Activated naive CD4-positive, alpha-beta T cell treated with anti-CD3 and anti-CD28 coated beads, Interleukin-2, amount 50 U/mL, for 24 hours (primary cell): ENCODE results near the gene HSF2BP.
"Not testable (repeated sequence)": the region's sequence is repeated elsewhere in the genome, so short reads cannot be mapped to it uniquely, and the experiment has no call there.

Experiments
- H3K27ac Mint-ChIP-seq: one replicate; pipeline ENCODE4 v1.8.0; 2021; ENCODE audit warnings: mild to moderate bottlenecking, mixed read lengths
- H3K27me3 Mint-ChIP-seq: one replicate; pipeline ENCODE4 v1.8.0; 2021; ENCODE audit warnings: mixed read lengths
- H3K36me3 Mint-ChIP-seq: one replicate; pipeline ENCODE4 v1.8.0; 2021; ENCODE audit warnings: mixed read lengths
- H3K4me1 Mint-ChIP-seq: one replicate; pipeline ENCODE4 v1.8.0; 2021; ENCODE audit warnings: mixed read lengths
- H3K4me3 Mint-ChIP-seq: one replicate; pipeline ENCODE4 v1.8.0; 2021; ENCODE audit warnings: mild to moderate bottlenecking, mixed read lengths
- H3K9me3 Mint-ChIP-seq: one replicate; pipeline ENCODE4 v1.8.0; 2021; ENCODE audit warnings: mixed read lengths

The HSF2BP gene

DNA sequence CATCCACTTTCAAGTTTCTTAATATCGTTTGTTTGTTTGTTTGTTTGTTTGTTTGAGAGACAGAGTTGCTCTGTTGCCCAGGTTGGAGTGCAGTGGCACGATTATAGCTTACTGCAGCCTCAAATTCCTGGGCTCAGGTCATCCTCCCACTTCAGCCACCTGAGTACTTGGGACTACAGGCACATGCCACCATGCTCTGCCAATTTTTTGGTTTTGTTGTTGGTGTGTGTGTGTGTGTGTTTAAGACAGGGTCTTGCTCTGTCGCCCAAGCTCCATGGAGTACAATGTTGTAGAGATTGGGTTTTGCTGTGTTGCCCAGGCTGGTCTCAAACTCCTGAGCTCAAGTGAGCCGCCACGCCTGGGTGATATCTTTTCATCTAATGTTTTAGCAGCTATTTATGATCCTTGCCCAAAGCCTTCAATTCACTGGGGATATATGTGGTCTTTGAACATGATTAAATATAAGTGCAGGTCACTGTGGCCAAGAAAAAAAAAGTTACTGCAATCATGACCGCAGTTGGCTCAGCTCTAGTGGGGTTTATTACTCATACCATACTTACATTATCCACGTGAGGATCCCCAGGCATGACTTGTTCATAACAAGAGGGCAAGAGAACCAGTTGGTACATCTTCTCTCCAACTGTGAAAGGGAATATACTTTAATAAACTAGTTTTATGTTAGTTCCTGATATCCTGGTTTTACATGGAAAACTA, 8.1 kb upstream of the HSF2BP start:
- no peaks in the 10 kb centered on the region for H3K27me3 Mint-ChIP-seq
- peaks cover 48% of the 10 kb centered on the region for H3K4me1 Mint-ChIP-seq
- peaks cover 13% of the 10 kb centered on the region for H3K36me3 Mint-ChIP-seq
- no peak overlapping the region for H3K4me3 Mint-ChIP-seq
- no peaks in the 10 kb centered on the region for H3K9me3 Mint-ChIP-seq
- no peak overlapping the region for H3K27ac Mint-ChIP-seq

DNA sequence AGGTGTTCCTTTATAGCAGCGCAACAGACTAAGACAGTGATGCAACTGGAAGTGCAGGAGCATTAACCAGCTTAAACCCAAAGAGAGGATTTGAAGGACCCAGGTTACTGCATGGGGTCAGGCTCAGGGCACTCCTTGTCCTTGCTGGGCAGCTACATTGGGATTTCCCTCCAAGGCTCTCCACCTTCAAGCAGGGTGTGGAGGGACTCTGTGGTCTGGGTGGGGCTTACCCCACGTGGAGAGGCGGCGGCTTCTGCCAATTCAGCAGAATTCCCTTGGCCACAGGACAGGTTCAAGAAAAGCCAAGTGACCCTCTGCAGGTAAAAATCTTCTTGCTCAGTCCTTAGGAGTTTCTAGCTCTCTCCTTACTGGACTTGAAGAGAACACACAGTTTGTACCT, 6.6 kb upstream of the HSF2BP start:
- H3K36me3 Mint-ChIP-seq = peaks cover 17% of the 10 kb centered on the region
- H3K27ac Mint-ChIP-seq = no peak overlapping the region
- H3K27me3 Mint-ChIP-seq = no peaks in the 10 kb centered on the region
- H3K4me3 Mint-ChIP-seq = no peak overlapping the region
- H3K4me1 Mint-ChIP-seq = peaks cover 62% of the 10 kb centered on the region
- no peaks in the 10 kb centered on the region for H3K9me3 Mint-ChIP-seq

DNA sequence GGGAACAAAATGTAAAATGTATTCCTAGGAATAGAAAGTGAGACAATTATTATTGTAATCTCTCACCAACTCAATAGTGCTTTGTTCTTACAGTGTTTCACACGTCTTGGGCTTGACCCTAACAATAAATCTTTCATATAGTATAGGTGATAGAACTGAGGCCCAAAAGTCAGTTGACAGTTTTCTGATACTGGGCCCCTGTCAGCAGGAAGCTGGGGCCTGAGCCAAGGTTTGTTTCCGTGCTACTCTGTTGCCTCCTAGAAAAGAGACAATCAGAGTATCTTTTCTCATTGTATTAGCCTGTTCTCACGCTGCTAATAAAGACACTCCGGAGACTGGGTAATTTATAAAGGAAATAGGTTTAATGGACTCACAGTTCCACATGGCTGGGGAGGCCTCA, 5.1 kb upstream of the HSF2BP start:
- Mint-ChIP-seq H3K27me3 (no peaks in the 10 kb centered on the region), H3K27ac (no peak overlapping the region), H3K9me3 (no peaks in the 10 kb centered on the region), H3K36me3 (peaks cover 17% of the 10 kb centered on the region), H3K4me3 (peak overlapping the region; percentile 15), H3K4me1 (peaks cover 61% of the 10 kb centered on the region)

DNA sequence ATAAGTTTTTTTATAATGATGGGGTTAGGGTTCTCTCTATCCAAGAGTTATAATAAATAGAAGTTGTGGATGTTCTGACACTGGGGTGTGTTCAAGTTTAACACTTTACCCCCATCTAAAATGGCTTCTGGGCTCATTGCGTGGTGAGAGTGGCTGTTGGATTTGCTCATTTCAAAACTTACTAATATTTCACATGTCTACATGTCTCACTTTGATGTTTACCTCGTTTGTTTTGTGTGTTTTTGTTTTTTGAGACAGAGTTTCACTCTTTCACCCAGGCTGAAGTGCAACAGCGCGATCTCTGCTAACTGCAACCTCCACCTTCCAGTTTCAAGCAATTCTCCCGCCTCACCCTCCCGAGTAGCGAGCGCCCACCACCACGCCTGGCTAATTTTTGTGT, 3.7 kb upstream of the HSF2BP start:
- Mint-ChIP-seq H3K27ac (no peak overlapping the region), H3K9me3 (no peaks in the 10 kb centered on the region), H3K27me3 (no peaks in the 10 kb centered on the region), H3K36me3 (peaks cover 17% of the 10 kb centered on the region), H3K4me1 (peaks cover 64% of the 10 kb centered on the region), H3K4me3 (peak overlapping the region; percentile 26)

DNA sequence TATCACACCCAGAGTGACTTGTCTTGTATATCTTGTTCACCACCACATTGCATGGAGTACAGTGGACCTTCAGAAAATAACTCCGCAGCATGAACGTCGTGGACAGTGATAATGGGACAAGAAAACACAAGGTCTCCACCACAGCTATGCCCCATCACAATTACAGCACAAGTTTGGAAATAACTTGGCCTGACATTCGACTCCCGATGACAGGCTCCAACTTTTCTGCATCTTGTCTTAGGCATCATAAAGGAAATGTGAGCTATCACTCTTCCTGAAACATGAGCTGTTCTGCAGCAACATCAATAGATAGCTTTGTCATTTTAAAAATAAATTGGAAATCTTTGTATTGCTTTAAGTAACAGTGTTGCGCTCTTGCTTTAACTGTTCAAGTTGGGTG, 3.0 kb upstream of the HSF2BP start:
- Mint-ChIP-seq H3K4me3 (peak overlapping the region; percentile 98), H3K27ac (no peak overlapping the region), H3K36me3 (peaks cover 15% of the 10 kb centered on the region), H3K9me3 (no peaks in the 10 kb centered on the region), H3K4me1 (peaks cover 63% of the 10 kb centered on the region), H3K27me3 (no peaks in the 10 kb centered on the region)

DNA sequence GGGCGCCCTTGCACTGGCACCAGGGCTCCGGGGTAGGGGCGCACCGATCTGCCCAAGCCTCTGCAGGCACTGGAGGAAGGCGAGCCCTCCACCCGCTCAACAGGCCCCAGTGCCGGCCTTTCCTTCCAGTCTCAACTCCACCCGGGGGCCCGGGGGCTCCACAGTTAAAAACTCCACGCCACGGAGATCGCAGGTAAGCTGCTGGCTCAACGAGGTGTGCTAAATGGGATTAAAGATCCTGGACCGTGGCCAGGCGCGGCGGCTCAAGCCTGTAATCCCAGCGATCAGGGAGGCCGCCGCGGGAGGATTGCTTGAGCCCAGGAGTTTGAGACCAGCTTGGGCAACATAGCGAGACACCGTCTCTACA, 536 bp downstream of the HSF2BP start:
- Mint-ChIP-seq H3K27me3 (no peaks in the 10 kb centered on the region), H3K36me3 (peaks cover 6% of the 10 kb centered on the region), H3K9me3 (no peaks in the 10 kb centered on the region), H3K27ac (peak overlapping the region; percentile 96), H3K4me3 (peak overlapping the region; percentile 98), H3K4me1 (peaks cover 44% of the 10 kb centered on the region)

DNA sequence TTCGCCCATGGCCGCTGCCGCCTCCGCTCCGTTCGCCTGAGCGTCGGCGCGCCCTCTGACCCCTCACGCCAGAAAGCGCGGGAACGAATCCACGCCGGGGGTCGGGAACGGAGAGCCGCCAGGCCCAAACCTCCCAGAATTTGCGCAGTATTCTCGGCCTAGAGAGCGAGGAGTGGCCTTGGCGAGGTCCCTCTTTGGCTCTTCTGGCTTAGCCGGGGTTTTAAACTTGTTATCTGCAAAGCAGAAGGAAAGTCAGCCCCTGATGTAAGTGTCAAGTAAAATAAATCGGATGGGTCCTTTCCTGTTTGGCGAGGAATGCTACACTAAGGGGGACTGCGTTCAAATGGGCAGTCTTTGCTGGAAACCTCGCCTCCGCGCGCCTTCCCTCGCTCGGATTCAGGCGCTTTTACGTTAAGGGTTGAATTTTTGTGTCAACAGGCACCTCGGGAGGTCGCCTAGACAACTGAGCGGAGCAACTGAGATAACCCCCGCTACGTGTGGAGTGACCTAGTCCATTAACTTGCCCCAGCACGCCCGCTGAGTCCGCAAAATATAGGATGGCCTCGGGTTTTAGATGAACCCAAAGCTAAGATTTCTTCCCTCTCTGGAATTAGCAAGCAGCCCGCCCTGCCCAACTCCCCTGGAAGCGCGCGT, 1.1 kb downstream of the HSF2BP start:
- Mint-ChIP-seq H3K27ac (peak overlapping the region; percentile 62), H3K4me3 (peak overlapping the region; percentile 30), H3K4me1 (peaks cover 43% of the 10 kb centered on the region), H3K36me3 (peaks cover 6% of the 10 kb centered on the region), H3K9me3 (no peaks in the 10 kb centered on the region), H3K27me3 (no peaks in the 10 kb centered on the region)

DNA sequence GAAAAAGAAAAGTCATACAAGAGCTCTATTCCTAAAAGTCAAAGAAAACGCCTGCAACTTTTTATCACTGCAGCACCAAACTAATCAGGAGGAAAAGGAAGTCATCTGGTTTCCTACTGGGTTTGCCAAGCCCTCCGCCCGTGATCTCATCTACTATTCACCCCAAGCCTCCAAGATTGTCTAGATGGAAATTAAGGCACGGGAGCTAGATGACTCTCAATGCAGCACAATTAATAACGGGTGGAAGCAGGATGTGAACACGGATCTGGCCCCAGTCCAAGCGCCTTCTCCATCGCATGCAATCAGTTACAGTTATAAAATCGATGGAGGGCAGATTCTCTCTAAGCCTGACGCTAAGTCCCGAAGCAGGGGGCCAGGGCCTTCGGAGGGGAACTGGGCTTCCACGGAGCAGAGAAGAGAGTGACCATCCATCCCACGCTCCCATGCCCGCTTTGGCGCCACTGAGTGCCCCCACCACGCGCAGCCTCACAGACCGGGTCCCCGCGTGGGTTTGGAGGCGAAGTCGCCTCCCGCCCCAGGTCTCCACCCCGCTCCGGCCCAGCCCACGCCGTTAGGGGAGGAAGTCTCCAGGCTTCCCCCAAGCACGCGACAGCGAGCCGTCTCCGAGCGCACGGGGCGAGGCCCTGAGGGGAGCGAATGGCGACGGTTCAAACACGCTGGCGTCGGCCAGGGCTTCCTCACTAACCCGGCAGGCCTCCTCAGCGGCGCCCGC, 1.8 kb downstream of the HSF2BP start:
- Mint-ChIP-seq H3K9me3 (no peaks in the 10 kb centered on the region), H3K27ac (peak overlapping the region; percentile 65), H3K27me3 (no peaks in the 10 kb centered on the region), H3K4me1 (peaks cover 36% of the 10 kb centered on the region), H3K4me3 (no peak overlapping the region), H3K36me3 (peaks cover 6% of the 10 kb centered on the region)

DNA sequence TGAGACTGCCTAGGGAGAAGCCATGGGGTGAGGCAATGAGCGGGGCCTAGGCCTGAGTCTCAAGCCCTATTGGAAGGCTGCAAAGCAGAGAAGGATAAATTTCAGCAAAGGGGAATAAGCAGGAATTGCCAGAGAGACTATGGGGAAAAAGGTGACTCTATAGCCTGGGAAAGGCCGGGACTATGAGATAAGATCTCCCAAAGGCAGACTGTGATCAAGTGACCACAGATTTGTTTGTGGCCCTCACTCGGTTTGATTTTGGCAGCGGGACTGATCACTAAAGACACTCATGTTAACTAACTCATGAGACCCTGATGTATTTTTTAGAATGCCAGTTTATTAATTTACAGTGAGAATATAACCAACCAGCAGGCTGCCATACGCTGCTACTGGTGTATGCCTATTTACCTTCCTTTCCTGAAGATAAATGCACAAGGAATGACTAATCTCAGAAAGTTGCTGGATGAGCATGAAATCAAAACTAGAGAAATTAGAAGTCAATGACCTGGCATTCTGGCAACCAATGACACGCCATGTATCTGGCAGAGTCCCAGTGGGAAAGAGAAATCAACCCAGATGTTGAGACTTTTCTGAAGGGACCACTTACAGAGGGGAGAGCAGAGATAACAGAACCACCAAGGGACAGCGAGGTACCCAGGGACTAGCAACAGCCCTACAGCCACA, 4.3 kb downstream of the HSF2BP start:
- Mint-ChIP-seq H3K4me3 (no peak overlapping the region), H3K9me3 (no peaks in the 10 kb centered on the region), H3K36me3 (no peaks in the 10 kb centered on the region), H3K4me1 (peaks cover 13% of the 10 kb centered on the region), H3K27ac (no peak overlapping the region), H3K27me3 (no peaks in the 10 kb centered on the region)

DNA sequence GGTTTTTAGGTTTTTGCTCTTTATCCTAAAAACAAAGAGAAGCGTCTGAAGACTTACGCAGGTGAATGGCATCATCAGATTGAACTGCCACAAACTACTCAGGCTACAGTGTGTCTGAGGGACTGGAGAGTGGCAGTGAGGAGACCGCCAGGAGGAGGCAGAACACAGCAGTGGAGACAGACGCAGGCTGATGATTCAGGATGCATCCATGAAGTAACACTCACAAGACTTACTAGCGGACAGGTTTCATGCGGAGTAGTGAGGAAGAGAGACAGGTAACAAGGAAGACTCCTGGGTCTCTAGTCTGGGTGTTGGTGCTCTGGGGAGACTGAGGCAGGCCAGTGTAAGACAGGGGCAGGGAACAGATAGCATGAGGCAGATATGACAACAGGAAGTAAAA, 5.7 kb downstream of the HSF2BP start:
- Mint-ChIP-seq H3K27ac (no peak overlapping the region), H3K4me1 (peaks cover 6% of the 10 kb centered on the region), H3K4me3 (no peak overlapping the region), H3K9me3 (no peaks in the 10 kb centered on the region), H3K27me3 (no peaks in the 10 kb centered on the region), H3K36me3 (no peaks in the 10 kb centered on the region)

DNA sequence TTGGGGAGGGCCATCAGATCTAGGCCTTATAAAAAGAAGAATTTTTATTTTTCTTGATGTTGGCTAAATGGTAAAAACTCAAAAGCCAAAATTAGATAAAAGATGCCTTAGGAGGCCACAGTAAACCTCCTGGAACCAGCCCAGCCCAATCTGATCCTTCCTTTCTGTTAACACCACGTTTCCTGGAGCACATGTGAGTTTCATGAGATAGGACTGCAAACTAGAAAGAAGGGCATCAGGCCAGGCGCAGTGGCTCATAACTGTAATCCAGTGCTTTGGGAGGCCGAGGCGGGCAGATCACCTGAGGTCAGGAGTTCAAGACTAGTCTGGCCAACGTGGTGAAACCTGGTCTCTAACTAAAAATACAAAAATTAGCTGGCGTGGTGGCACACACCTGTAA, 6.7 kb downstream of the HSF2BP start:
- peaks cover 6% of the 10 kb centered on the region for H3K4me1 Mint-ChIP-seq
- no peaks in the 10 kb centered on the region for H3K9me3 Mint-ChIP-seq
- H3K4me3 Mint-ChIP-seq = no peak overlapping the region
- no peaks in the 10 kb centered on the region for H3K27me3 Mint-ChIP-seq
- no peaks in the 10 kb centered on the region for H3K36me3 Mint-ChIP-seq
- H3K27ac Mint-ChIP-seq = no peak overlapping the region

DNA sequence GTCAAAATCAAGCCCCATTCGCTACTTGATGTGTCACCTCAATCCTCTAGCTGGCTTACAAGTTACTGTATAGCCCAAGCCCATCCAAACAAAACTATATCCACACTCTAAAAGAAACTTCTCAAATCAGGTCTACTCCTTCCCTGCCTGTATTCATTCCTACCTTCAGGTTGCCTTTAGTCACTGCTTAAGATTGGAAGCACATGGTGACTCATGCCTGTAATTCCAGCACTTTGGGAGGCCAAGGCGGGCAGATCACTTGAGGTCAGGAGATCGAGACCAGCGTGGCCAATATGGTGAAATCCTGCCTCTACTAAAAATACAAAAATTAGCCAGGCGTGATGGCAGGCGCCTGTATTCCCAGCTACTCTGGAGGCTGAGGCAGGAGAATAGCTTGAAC, 7.4 kb downstream of the HSF2BP start:
- not testable (repeated sequence) for H3K9me3 Mint-ChIP-seq, H3K36me3 Mint-ChIP-seq, H3K4me3 Mint-ChIP-seq, H3K27ac Mint-ChIP-seq, H3K4me1 Mint-ChIP-seq, H3K27me3 Mint-ChIP-seq

DNA sequence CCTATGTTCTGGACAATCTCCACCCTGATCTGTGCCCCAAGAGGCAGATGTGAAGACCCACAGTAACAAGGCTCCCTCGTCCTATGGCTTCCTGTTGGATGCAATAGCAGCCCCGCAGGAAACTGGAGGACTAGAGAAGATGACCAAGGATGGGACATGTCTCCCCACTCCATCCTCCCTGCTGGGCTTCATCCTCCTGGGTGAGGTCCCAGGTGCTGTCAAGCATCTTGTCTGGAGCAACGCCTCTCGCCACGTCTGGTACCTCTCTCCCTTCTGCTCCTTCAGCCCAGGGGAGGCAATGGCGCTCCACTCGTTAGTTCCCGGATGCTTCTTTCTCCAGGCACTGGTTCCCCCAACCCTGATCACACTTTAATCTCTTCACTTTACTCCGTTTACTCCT, 11.1 kb downstream of the HSF2BP start:
- Mint-ChIP-seq H3K36me3 (no peaks in the 10 kb centered on the region), H3K9me3 (no peaks in the 10 kb centered on the region), H3K27me3 (no peaks in the 10 kb centered on the region), H3K4me3 (no peak overlapping the region), H3K27ac (no peak overlapping the region), H3K4me1 (peaks cover 19% of the 10 kb centered on the region)

DNA sequence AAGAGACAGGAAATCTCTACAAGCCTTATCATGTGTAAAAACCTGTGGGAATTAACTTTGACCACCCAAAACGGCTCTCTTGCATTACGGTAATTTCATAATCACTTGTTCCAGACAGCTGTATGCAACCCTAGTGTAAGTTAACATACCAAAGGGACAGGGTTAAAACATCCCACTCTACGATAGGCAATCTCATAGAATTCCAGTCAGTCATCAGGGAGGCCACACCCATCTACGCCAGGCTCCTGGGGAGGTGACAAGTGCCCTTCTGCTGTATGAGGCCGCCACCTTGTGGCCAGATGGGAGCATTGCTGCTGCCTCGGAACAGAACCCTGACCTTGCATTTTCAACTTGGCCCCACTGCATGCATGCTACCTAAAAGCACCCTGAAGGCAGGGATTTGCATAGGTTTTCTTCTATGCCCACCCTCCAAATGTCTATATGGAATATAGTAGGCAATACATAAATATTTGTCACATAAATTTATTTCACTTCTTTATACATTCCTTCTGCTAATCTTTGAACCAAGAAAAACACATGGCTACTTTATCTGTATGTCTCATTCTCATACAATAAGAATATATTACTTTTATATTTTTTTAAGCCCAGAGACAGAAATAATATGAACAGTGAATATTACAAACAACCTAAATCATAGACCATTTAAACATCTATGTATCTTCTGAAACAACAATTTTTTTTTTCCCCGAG, 12.6 kb downstream of the HSF2BP start:
- Mint-ChIP-seq H3K27me3 (no peaks in the 10 kb centered on the region), H3K4me3 (no peak overlapping the region)

DNA sequence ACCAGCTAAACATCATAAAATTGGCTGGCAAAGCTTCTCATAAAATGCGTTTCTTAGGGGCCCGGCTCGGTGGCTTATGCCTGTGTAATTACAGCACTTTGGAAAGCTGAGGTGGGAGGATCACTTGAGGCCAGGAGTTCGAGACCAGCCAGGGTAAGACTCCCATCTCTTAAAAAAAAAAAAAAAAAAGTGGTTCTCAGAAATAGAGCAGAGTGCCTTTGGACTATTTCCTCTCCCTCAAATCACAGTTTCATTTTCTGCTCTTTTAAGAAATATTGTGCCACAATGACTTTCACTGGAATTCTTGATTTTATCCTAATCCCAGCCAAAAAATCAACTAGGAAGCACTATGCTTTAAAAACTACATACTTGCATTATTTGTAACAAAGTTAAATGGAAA, 13.3 kb downstream of the HSF2BP start:
- Mint-ChIP-seq H3K4me1 (peaks cover 19% of the 10 kb centered on the region), H3K27me3 (no peaks in the 10 kb centered on the region)

More for the DNA sequence above, 12.6 kb downstream of the HSF2BP start:
- peaks cover 19% of the 10 kb centered on the region for H3K4me1 Mint-ChIP-seq
- no peaks in the 10 kb centered on the region for H3K36me3 Mint-ChIP-seq
- H3K9me3 Mint-ChIP-seq = no peaks in the 10 kb centered on the region
- H3K27ac Mint-ChIP-seq = no peak overlapping the region

More for the DNA sequence above, 13.3 kb downstream of the HSF2BP start:
- Mint-ChIP-seq H3K9me3 (no peaks in the 10 kb centered on the region), H3K27ac (no peak overlapping the region), H3K36me3 (no peaks in the 10 kb centered on the region), H3K4me3 (no peak overlapping the region)
